NCI-H510A (cell line): ENCODE data around the gene WDR27.
A peak's percentile ranks its signal among the peaks of the same experiment; 100 is the strongest.

Source experiments
- DNase-seq: peaks from one replicate; lab custom pipeline; 2025; lab: John Stamatoyannopoulos, UW

WDR27 gene

DNA sequence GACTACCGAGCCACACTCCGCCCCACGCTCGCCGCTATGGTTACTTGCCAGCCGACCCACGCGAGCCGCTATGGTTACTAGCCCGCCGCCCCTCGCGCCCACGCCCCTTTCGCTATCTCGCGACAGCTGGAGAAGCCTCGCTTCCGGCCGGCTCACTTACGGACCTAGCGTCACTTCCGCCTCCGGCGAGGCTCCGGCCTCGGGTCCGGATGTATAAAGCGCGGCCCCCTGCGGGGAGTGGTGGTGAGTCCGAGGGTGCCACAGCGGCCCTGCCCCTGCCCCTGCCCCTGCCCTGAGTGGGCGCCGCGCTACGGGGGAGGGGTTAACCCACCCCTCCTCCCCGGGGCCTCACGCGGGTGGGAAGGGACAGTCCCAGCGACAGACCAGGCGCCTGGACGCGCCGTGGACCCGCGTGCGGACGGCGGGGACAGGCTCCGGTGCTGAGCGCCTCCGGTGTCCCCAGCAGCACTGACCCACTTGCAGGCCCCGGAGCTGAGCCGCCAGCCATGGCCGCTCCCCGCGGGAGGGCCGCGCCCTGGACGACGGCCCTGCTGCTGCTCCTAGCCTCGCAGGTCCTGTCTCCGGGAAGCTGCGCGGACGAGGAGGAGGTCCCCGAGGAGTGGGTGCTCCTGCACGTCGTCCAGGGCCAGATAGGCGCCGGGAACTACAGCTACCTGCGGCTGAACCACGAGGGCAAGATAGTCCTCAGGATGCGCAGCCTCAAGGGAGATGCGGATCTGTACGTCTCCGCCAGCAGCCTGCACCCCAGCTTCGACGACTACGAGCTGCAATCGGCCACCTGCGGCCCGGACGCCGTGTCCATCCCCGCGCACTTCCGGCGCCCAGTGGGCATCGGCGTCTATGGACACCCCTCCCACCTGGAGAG, at the start of gene WDR27, which contains the start of gene C6orf120:
Gene WDR27, minus strand, starts transcription at position 76 of the 886 bp plus-strand sequence. CDS start 13,024 bp downstream, outside the sequence.
Gene C6orf120, plus strand, starts transcription at position 173 of the 886 bp plus-strand sequence. Its CDS starts 334 bp downstream, at position 507.
- DNase-seq = peak; percentile 93

DNA sequence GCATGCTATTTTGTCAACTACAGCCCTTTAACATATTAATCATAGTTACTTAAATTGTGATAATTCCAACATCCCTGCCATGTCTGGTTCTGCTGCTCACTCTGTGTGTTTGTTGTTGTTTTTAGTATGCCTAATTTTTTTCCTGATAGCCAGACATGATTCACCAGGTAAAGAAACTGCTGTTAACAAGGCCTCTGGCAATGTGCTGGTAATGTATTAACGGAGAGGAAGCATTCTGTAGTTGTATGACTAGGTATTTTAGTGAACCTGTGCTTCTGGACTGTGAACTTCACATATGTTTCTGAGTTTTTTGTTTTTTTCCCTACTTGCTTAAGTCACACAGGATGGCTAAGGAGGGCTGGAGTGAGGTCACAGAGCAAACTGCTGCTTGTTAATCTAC, 44.7 kb upstream of the WDR27 start:
- no peak for DNase-seq

DNA sequence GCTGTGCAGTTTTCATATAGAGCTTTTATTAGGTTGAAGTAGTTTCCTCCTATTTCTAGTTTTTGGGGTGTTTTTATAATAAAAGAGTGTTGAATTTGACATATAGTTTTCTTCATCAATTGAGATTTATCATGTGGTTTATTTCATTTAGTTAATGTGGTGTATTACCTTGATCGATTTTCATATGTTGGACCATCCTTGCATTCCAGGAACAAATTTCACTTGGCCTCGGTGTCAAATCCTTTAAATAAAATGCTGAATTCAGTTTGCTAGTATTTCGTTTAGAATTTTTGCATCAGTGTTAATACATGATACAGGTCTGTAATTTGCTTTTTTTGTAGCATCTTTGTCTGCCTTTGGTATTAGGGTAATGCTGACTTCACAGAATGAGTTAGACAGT, 43.6 kb upstream of the WDR27 start:
- no peak for DNase-seq

DNA sequence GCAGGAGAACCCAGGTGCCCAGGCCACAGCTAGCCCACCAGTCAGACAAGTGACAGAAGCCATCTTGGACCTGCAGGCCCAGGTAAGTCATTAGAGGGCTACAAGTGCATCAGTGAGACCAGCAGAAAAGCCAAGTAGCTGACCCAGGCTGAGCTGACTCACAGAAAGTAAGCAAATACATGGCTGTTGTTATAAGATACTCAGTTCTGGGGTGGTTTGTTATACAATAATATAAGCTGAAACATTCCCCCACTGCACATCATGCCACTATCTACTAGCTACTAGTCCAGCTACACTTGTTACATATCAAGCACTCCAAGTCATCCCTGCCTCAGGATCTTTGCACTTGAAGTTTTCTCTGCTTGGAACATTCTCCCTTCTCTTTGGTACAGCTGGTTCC, 39.5 kb upstream of the WDR27 start:
- no peak for DNase-seq

DNA sequence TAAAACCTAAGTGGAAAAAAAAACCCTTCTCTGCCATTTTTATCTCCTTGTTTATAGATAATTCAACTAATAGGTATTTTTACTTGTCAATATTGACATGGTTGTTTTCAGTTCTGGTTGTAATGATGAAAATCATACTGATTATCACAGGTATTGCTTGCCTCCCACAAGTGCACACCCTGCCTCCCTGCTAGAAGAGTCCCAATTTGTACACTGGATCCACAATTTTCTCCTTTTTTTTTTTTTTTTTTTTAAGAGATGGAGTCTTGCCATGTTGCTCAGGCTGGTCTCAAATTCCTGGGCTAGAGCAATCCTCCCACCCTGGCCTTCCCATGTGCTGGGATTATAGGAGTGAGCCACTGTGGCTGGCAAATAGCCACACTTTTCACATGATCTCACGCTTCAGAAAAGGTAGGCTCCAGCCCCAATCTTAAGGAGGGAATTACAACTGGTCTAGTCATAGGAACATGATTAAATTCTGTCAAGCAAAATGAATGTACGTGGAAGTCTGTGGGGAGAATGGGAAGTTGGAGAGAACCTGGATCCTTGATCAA, 37.2 kb upstream of the WDR27 start:
- no peak for DNase-seq

DNA sequence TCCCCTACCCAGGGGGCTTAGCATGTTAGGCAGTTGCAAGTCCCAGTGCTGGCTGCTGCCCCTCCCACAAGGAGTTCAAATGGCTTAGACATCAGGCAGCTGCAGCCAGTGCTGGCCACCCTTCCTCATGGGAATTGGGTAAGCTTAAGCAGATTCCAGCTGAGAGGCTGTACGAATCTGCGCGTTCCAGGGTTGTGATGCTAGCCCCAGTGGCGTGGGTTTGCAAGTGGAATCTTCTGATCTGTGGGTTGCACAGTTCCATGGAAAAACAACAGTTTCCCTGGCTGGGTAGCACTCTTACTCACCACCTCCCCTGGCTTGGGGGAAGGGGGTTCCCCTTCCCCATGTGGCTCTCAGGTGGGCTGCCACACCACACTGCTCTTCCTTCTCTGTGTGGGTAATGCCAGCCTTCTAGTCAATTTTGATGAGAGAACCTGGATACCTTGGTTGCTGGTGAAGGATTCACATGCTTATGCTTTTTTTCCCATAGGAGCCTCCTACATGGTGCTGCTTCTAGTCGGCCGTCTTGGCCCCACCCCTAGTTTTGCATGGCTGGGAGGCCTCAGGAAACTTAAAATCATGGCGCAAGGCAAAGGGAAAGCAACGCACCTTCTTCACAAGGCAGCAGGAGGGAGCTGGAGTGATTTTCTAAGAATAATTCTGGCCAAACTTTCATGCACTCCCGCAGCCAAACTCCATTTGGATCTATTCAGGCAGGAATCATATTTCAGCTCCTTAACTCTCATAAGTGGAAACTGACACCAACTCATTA, 36.6 kb upstream of the WDR27 start:
- DNase-seq = no peak

DNA sequence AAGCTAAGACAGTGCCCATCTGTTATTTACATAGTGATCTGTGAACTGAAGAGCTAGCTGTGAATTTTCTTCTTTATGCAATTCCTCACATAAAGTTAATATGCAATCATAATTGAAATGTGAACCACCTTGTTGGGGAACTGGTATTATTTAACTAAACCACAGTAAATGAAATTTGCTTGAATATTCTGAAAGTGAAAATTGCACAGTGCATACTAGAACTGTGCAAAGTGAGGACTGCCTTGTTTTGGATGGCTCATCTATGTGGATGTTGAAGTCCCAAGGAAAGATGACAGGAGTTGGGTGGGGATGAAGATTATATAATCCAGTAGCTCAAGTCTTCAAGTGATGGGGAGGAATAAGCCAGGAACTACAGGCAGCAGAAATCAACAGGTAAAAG, 28.1 kb upstream of the WDR27 start:
- no peak for DNase-seq

DNA sequence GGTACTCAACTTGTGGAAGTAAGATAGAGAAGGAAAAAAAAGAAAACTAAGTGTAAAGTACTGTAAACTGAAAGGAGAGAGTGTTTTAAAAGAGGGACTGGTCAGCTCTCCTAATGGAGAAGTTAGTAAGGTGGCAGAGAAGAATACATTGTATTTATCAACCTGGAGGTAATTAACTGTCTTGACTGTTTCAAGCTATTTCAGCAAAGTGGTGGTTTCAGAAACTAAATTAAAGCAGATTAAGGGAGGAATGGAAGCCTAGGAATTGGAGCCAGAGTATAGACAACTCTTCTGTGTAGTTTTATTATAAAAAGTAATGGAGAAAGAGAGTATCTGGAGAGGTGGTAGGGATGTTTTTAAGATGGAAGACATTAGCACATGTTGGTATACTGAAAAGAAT, 25.1 kb upstream of the WDR27 start:
- DNase-seq = no peak

DNA sequence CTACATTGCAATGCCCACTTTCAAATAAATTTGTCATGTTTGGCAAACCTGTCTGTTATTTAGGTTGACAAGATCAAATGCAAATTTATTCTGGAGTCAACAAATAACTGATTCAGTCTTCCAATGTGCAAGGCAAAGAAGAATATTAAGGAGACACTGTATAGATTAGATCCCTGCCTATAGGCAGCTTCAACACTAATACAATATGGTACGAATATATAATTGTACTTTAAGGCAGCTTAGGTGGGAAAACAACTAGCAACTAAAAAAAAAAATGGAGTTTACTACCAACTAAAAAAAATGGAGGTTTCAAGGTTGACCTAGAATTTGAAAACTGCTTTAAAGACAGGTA, 24.2 kb upstream of the WDR27 start:
- DNase-seq = no peak

DNA sequence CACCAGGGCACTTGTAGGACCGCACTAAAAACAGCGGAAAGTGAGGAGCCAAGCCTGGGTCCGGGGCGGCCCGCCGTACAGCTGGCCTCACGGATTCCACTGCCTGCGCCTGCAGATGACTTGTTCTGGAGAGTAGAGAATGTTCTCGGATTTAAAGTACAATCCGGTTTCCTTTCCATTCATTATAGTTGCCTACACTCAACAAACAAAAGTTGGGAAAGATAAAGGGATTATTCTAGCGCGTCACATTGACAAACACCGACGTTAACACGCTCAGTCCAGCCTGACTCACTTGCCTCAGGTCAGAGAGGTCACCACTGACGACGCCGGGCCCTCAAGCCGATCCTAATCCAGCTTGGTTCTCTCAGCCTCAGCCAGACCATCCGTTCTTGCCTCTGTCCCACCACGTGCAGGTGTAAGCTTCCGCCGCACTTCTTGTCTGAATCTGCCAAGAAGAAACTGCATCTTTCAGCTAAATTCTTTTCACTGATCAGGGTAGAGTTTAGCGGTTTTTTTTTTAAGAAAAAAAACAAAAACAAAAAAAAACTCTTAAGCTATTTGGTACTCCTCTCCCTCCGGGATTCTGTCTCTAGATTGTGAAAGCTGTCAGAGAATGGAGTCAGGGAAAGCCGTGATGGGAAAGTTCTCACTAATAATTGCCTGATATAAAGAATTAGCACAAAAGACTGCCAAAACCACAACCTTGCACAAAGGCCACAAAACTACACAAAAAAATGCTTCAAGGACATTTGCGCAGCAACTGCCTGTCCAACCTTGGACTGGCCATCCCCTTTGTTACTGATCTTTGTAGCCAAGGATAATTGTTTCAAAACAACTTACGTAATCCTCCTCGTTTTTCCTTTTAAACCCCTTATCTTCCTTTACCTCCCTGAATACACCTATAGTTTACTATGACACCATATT, 23.6 kb upstream of the WDR27 start:
- no peak for DNase-seq

DNA sequence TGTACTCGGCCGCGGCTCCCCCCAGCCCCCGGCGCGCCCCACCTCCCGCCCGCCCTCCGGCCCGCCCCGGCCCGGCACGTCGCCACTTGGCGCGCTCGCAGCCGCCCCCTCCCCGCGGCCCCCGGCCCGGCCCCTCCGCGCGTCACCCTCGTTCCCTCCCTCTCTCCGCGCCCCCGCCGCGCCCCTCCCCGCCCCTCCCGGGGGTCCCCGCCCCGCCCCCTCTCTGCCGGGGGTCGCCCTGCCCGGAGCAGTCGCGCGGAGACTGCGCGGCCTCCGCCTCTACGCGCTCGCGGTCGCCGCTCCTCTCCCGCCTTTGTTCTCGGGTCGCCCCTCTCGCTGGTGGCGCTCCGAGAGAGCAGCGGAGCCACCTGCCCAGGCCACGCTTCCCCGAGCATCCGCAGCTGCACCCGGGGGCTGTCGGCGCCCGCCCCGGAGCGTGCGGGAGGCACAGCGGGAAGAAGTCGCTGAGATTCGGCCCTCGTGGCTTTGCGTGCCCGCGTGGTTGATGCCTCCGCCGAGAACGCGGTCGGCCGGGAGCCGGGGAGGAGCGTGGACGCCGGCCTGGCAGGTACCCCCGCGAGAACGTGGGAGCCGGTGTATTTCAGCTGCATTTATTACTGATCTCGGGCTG, 22.8 kb upstream of the WDR27 start, which contains the start of gene PHF10:
Gene PHF10, minus strand, starts transcription at position 7 of the 631 bp plus-strand sequence. CDS start 569 bp downstream, outside the sequence.
- no peak for DNase-seq

DNA sequence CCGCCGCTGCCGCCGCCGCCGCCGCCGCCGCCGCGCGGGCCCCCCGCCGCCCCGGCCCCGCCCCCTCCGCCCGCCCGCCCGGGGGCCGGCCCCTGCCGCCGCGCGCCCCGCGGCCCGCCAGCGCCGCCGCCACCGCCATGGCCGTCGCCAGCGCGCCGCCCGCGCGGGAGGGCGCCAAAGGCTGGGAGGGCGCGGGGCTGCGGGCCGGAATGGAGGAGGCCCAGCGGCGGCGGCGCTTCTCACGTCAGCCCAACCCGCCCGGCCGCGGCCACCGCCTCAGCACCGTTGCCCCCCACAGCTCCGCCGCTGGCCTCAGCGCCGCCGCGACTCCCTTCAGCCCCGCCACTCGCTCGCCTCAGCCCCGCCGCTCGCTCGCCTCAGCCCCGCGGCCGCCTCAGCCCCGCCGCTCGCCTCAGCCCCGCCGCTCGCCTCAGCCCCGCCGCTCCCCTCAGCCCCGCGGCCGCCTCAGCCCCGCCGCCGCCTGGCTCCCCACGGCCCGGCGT, 22.2 kb upstream of the WDR27 start:
- DNase-seq = no peak

DNA sequence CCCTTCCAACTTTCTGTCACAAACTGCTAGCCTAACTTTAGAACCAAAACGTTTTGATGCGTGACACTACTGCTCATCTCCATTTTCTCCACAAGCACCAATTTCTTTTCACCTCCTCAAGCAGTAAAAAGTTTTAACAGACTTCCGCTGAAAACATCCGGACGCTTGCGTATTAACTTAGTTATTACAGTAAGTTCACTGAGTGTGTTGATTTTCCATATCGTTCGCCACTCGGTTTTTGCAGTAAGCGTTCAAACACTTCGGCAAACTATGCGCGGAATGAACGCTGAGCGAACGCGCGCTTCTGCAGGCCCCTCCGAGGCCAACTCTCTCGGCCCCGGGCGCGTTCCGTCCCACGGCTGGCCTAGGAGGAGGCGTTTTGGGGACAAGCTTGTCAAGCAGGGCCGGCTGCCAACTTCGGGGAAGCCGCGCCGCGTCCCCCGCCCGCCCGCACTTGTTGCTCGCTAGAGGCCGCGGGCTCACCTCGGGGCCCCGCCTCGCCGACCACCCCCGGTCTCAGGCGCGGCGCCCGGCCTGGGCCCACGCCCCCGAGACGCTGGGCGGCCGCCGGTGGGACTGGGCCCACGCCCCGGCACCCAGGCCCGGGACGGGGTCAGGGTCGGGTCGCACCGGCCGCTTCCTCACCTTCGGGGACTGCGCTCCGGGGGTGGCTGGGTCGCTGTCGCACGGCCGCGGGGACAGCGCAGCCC, 21.5 kb upstream of the WDR27 start:
- DNase-seq = no peak

DNA sequence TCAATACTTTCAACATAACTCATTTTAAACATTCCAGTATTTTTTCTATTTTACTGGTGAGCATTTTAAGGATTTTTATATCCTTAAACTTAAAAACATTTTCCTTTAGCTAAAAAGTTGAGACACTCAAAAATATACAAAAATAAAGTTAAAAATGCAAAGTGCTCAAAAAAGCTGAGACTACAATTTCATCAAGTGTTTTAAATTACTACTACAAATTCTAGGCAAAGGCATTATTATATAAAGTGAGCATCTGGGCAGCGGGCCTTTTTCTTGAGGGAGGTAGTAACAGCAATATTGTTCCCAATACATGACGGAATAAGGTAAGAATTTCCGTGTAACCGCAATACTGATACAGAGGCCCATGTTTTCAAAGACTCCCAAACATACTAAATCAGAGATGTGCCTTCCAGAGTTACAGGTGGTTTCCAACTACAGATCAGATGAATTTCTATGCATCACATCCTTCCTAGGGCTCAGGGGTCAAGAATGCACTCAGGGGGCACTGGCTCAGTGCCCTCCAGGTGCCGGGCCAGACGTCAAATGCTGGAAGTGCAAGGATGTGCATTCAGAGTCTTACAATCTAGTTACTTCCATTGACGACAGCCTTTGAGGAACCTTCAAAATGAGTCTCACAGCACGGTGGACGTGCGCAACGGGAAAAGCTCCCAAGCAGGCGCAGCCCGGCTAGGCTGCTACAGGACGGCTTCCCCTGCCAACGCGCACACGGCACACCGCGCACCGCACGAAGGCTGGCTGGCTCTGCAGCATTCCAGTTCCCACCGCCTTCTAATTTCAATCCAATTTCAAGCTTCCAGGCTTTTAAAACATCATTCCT, 20.8 kb upstream of the WDR27 start:
- no peak for DNase-seq

DNA sequence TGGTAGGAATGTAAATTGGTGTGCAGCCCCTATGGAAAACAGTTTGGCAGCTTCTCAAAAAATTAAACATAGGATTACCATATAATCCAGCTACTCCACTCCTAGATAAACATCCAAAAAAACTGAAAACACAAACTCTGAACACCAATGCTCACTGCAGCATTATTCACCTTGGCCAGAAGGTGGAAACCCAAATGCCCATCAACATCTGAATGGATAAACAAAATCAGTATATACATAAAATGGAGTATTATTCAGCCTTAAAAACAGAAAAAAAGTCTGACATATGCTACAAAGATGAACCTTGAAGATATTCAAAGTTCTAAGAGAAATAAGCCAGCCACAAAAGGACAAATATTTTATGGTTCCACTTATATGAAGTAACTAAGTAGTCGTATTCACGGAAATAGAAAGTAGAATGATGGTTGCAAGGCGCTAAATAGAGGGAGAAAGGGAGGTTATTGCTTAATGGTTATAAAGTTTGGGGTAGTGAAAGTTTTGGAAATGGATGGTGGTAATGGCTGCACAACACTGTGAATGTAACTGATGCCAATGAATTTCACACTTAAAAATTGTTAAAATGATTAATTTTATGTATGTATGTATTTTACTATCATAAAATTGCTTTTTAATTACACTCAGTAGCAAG, 18.5 kb upstream of the WDR27 start:
- no peak for DNase-seq

DNA sequence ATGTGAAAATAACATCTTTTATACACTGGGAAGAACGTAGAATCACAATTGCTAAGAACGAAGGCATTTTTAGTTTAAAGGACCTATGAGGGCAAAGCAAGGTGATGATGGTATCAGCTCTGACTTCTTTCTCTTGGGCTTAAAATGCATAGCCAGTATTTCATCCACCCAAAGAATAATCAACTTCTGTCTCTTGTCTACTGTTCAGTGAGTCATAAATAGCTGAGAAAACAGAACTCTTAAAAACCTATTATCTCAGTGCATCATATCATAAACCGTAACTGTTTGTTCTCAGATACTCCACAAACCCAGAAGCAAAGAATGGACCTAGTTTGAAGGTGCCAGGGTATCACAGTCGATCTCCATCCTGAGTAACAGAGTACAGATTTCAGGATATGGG, 17.3 kb upstream of the WDR27 start:
- DNase-seq = no peak

DNA sequence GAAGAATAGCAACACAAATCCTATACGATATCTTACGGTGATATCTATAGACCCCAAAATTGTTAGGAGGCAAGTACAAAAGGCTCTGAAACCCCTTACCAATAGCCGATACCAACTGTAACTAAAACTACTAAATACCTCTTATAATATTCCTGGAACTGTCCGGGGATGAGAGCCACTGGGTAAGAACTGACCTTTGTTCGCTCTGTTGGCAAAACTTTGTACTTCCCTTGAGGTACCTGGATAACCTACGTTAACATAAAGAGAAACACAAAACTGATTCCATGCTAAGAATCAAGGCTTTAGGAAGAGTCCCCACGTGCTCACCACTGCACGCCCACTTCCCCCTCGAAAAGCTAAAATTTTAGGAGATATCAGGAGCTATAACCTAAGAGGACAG, 12.8 kb upstream of the WDR27 start:
- DNase-seq = no peak

DNA sequence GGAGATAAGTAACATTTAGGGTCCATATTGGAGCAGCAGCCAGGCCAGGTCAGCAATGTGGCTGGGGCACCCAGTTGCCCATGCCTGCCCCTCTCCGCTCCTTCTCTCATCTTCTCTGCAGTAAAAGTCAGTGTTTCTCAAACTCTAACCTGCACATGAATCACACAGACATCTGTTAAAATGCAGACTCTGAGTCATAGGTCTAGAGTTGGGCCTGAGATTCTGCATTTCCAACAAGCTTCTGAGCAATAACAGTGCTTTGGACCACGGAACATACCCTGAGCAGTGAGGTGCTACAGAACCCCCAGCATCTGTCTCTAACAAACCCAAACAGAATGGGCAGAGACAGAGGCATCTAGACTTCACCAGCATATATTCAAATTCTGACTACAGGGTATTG, 12.3 kb upstream of the WDR27 start:
- no peak for DNase-seq

DNA sequence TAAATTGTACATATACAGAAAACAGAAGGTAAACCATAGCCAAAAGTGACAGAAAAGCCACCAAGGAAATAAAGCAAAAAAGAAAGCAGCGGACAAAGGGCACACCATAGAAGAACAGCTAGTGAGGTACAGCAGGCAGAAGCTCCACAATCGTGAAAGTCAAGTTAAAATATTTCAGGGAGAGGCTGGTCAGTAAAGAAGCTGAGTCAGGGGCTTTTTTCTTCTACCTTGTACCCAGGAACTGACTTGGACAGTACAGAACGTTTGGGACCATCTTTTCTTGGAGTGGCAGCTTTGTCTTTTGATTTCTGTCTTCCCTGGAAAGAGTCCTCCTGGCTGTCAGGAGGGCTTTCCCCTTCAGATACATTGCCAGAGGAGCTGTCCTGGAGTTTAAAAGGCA, 8.2 kb upstream of the WDR27 start:
- no peak for DNase-seq
